Panc1 (cell line): Measurements from ENCODE around the gene EVC.

Experiments used
- TF ChIP-seq, protein P1 (sequence below): fragments of 450-650 bp; IDR thresholded peaks from 2 replicates; pipeline ENCODE4 v1.5.1; 2017; ENCODE audit warnings: mild to moderate bottlenecking
- TF ChIP-seq, protein P2 (sequence below), 2 experiments: IDR thresholded peaks; 2 replicates each; pipeline ENCODE4 v1.6.1; 2011 to 2012; ENCODE audit warnings: low read depth in 2 of 2, control low read depth in 1 of 2, low read length in 1 of 2, mild to moderate bottlenecking in 1 of 2, moderate library complexity in 1 of 2; ENCODE audit not compliant: insufficient read depth in 1 of 2

DNA sequence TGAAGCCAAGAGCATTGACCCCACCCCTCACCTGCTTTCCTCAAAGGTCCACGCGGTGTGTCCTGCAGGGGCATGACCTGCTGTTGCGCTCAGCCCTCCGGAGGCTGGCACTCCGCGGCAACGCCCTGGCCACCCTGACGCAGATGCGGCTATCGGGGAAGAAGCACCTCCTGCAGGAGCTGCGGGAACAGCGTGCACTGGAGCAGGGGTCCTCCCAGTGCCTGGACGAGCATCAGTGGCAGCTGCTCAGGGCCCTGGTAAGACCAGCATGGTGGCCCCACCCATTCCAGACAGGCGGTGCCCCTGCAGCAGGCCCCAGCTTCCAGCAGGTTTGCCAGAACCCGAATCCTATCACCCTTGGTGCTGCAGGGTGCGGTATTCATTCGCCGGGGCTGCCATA lies 86.0 kb downstream of the EVC start:
- TF ChIP-seq, protein P1, sequence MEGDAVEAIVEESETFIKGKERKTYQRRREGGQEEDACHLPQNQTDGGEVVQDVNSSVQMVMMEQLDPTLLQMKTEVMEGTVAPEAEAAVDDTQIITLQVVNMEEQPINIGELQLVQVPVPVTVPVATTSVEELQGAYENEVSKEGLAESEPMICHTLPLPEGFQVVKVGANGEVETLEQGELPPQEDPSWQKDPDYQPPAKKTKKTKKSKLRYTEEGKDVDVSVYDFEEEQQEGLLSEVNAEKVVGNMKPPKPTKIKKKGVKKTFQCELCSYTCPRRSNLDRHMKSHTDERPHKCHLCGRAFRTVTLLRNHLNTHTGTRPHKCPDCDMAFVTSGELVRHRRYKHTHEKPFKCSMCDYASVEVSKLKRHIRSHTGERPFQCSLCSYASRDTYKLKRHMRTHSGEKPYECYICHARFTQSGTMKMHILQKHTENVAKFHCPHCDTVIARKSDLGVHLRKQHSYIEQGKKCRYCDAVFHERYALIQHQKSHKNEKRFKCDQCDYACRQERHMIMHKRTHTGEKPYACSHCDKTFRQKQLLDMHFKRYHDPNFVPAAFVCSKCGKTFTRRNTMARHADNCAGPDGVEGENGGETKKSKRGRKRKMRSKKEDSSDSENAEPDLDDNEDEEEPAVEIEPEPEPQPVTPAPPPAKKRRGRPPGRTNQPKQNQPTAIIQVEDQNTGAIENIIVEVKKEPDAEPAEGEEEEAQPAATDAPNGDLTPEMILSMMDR: no peak
- TF ChIP-seq, protein P2, sequence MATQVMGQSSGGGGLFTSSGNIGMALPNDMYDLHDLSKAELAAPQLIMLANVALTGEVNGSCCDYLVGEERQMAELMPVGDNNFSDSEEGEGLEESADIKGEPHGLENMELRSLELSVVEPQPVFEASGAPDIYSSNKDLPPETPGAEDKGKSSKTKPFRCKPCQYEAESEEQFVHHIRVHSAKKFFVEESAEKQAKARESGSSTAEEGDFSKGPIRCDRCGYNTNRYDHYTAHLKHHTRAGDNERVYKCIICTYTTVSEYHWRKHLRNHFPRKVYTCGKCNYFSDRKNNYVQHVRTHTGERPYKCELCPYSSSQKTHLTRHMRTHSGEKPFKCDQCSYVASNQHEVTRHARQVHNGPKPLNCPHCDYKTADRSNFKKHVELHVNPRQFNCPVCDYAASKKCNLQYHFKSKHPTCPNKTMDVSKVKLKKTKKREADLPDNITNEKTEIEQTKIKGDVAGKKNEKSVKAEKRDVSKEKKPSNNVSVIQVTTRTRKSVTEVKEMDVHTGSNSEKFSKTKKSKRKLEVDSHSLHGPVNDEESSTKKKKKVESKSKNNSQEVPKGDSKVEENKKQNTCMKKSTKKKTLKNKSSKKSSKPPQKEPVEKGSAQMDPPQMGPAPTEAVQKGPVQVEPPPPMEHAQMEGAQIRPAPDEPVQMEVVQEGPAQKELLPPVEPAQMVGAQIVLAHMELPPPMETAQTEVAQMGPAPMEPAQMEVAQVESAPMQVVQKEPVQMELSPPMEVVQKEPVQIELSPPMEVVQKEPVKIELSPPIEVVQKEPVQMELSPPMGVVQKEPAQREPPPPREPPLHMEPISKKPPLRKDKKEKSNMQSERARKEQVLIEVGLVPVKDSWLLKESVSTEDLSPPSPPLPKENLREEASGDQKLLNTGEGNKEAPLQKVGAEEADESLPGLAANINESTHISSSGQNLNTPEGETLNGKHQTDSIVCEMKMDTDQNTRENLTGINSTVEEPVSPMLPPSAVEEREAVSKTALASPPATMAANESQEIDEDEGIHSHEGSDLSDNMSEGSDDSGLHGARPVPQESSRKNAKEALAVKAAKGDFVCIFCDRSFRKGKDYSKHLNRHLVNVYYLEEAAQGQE (IDR thresholded peaks at IDR 0.05; ENCODE audit: insufficient read depth in 1 of 2, low read depth in 2 of 2, low read length in 1 of 2): no peak
